Erythroblast (primary cell): ENCODE data around the gene MAD2L1.

Experiments
- GATA1 ChIP-seq: IDR thresholded peaks from 2 replicates; pipeline ENCODE4 v1.6.1; 2011; ENCODE audit warnings: low read depth, mild to moderate bottlenecking, control low read depth, low read length, moderate library complexity
- POLR2A ChIP-seq: IDR thresholded peaks from 2 replicates; pipeline ENCODE4 v1.6.1; 2011; ENCODE audit warnings: mild to moderate bottlenecking, low read length

GRCh38 chr4:120111745-120112144 lies 45.1 kb upstream of the MAD2L1 start:
- no peak for TF ChIP-seq GATA1
- TF ChIP-seq POLR2A, result no peak
